ENCODE data around the gene PLEKHA5.

PLEKHA5 gene

DNA sequence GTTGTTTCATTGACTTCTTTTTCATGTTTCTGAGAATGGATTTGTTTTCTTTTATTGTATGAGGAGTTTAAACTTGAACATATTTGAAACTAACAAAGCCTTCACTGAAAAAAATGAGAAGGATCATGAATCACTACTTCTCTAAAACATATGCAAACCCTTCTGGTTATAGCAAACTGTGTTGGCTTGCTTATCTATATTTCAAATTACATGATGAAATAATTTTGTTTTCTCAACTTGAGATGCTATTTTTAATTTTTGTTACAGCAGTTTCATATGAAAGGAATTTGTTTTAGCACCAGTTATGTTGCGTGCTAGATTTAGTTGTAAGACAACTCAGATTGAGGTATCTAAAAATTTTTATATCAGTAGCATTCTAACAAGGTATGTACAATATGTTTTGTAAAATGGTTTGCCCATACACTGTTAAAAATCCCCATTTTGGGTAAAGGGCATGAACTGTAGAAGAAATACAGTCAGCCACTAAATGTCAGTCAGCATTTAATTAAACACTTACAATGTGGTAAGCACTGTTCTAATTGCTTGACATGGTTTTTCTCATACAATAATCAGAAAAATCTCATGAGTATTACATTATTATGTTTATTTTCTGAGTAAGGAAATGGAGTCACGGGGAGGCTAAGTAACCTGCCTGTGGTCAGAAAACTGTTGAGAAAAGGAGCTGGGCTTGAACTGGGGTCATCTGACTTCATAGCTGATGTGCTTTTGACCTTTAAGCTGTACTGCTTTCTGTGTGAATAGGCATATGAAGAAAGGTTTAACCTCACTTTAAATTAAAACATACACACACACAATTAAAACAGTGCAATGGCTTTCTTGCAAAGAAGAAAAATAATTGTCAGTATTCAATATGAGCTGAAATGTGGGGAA lies 105.7 kb downstream of the PLEKHA5 start:
- no peak for DNase-seq

DNA sequence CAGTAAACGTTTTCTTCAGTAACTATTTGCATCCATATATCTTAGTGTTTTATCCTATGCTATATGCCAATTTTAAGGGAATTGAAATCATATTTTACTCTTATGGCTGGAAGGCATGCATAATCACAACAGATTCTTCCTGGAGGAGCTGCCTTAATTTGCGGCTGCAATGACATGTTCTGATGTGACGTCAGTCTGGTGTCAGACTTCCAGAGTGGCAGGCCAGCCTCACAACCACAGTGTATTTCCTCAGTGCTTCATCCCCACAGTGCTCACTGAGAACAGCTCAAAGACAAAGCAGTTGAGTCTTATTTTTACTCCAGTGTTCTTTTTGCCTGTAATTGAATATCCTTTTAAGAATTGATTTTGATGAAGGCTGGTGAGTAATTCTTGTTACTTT lies 107.1 kb downstream of the PLEKHA5 start:
- DNase-seq = no peak

DNA sequence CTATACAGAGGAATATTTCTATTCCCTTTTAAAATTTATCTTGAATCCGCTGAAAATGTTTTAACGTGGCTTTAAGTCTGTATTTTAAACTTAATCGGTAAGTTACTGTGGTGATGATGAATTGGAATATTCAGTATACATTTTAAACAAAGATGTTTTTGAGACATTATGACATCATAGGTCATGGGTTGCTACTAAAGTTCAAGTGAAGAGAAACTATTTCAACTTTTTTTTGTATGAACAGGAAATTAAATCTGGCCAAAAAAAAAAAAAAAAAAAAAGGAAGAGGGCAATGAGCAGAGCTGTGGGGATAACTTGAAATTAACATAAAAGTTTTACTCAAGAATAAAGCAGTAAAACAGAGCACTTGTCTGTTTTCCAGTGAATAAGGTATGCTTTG lies 109.0 kb downstream of the PLEKHA5 start:
- no peak for DNase-seq

DNA sequence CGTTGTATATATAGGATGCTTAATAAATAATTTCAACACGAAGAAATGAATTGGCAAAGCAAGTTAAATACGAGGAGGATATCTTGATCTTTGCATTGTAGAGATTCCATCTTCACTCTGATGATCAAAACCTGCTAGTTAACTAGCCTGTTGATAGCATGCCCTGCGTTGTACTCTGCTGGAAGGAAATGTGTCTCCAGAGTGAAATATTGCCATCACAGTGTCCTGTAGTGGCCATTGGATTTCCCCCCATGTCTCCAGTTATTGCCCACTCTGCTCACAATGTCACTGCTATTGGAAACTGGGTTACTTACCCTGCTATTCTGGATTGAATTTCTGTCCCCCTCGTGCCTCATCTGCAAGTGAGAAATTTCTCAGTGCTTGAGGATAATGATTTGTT lies 109.6 kb downstream of the PLEKHA5 start:
- no peak for DNase-seq

DNA sequence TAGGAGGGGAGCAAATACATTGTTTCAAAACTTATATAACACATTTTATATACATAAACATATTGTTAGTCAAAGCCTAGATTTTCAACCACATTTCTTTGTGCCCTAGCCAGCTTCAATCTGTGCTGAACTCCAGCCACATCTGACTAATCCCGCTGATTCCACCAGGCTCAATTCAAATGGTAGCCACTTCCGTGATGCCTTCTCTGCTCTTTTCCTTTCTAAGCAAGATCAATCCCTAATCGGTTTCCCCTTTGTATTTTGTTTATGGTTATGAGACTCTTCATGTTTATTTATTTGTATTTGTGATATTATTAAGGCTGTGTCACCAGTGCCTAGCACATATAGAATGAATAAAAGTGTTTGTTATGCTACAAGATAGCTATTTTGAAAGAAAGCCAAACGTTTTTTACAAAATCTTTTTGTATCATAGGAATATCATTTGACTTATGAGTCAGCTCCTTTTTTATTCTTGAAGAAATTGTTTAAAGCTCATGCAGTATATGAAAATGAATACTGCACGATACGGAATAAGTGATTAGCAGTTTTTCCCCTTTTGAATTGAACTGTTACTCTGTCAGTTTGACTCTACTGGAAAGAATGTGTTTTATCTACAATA lies 110.2 kb downstream of the PLEKHA5 start:
- DNase-seq = no peak

DNA sequence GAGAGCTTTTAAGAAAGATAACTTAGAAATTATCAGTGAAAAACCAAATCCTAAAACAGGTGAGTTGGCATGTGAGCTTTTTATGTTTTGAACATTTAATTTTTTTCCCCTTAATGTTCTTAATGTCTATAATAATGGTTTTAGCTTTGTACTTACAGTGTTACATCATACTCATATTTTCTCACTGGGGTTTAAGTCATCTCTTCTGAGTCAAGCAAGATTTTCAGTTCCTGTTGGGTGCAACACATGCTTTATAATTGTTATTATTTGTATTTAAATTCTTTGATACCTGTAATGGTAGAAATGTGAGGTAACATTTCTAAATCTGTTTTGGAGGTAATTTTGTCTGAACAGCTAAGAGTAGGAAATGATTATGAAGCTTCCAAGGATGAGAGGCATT lies 113.0 kb downstream of the PLEKHA5 start:
- DNase-seq = no peak

DNA sequence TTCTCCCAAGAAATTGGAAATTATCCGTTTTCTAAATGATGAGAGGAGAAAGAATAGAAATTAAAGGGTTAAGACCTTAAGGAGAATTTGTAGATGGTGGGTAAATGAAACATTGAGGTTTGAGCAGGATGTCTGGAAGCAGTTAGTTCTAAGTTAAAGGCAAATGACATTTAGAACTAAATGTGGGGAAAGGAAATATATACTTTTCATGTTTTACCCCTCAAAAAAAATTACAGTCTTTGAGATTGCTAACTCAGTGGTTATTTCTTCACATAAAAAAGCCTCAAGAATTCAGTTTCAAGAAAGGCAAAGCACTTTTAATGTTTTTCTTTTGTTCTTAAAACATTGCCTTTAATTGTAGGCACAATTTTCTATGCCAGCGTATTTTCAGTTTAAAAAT lies 114.0 kb downstream of the PLEKHA5 start:
- no peak for DNase-seq

DNA sequence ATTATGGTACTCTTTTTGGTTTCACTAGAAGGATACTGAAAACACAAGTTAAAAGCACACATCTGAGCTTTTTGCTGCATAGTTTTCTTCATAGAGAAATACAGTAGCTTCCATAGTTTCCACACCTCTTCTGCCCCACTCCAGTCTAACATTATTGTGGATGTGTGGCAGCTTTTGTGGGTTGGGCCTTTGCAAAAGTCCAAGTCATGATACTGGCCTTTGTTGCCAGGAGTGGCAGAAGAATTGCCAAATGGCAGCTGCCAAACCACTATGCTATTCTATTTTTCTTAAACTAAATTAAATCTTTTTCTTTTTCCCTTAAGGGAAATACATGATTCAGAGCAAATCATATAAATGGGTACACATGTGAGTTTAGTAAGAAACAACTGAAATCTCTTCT lies 114.8 kb downstream of the PLEKHA5 start:
- DNase-seq = no peak

DNA sequence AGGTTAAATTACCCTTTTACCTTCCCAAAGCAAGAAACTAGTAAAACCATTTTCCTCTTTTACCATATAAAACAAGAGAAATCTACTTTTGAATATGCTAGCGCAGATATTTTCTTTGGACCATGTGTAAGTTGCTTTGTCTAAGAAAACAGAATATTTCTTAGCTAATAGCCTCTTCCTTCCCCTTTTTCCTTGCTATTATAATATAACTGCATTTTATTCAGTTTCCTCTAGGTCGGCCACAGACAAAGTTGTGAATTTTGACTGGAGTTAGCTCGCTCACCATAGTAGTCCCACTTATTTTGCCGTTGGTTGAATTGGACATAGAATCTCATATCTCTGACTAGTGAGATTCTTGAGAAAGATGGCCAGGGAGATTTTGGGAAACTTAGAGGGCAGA lies 115.6 kb downstream of the PLEKHA5 start:
- DNase-seq = no peak

DNA sequence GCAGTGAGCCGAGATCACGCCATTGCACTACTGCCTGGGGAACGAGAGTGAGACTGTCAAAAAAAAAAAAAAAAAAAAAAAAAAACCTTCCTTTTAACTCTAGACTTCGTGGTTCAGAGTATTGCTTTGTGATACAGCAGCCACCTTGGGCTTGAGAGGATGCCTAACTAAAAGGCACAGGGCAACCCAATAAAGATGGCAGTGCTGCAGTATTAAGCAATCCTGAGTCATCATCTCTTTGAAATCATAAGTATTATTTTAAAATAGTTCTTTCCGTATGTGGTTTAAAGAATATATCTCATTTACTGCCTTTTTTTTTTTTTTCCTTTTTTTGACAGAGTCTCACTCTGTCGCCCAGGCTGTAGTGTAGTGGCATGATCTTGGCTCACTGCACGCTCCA lies 116.1 kb downstream of the PLEKHA5 start:
- no peak for DNase-seq

DNA sequence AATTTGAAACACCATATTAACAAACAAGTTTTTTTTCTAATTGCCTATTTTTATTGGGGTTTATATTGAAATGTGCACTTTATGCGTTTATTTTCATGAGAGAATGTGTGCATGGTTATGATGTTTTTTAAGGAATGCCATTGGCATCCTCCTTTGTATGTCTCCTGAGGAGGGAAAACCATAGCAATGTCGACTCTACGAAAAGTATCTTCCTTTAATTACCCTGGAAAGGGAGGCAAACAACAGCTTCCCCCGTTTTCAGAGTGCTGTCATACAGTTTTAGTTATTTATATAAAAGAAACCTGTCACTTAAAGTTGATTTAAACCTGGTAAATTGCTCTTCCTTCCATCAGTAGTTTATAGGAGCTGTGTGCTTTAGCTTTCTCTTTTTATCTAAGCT lies 117.4 kb downstream of the PLEKHA5 start:
- DNase-seq = no peak

DNA sequence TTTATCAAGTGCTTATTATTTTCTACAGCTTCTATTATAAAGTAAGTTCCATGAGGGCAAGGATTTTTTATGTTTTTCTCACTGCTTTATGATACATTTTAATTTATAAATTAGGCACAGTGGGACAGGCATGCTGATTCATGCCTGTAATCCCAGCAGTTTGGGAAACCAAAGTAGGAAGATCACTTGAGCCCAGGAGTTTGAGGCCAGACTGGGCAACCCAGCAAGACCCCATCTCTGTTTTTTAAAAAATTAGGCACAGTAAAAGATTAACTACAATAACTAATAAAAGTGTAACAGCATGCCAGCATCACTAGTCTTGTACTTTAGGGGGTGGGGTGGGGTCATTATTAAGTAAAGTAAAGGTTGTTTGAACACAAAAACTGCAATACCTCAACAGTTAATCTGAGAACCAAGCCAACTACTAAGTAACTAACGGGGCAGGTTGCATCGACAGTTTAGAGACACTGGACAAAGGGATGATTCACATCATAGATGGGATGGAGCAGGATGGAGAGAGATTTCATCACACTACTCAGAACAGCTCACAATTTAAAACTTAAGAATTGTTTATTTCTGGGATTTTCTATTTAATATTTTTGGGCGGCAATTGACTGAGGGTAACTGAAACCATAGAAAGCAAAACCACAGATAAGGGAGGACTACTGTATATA lies 119.5 kb downstream of the PLEKHA5 start:
- DNase-seq = no peak

DNA sequence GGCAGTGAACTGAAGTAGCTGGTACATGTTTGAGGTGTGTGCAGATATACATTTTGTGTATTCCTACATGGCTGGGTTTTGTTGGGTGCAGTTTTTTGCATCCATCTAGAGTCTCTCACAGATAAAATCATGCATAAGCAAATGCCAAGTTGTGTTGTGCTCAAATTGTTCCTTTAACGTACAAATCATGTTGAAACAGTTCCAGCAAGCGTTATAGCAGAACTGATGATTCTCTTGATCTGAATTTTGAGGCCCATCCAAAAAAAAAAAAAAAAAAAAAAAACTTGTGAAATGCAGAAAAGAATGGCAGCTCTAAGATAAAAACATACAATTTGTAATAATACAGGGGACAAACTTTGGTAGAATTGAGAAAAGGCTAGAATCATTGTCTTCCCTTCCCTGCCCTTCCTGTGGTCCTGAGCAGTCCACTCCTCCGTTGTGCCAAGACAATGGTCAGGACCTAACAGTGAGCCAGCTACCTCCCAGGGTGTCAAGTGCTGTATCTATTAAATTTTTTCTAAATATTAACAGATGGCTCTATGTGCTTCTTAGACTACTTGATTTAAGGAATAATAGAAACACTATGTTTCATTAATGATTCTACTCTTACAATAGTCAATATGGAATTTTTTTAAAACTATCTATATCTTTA lies 122.1 kb downstream of the PLEKHA5 start:
- DNase-seq = no peak

DNA sequence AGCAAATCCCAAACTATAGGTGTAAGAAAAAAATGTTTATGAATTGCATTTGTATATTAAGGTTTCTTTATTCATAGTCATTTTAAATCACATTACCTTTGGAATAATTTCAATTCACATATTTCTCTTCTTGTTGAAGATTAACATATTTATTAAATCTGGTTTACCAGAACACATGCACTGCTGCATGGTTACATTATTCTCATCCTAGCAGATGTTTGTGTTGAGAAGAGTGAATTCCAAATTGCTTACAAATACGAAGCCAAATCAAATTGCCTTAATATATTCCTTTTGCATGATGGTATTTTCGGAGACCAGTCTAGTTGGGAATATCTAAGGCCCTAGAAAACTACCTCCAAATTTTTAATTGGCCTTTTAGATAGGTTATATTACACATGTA lies 130.6 kb downstream of the PLEKHA5 start:
- DNase-seq = no peak

DNA sequence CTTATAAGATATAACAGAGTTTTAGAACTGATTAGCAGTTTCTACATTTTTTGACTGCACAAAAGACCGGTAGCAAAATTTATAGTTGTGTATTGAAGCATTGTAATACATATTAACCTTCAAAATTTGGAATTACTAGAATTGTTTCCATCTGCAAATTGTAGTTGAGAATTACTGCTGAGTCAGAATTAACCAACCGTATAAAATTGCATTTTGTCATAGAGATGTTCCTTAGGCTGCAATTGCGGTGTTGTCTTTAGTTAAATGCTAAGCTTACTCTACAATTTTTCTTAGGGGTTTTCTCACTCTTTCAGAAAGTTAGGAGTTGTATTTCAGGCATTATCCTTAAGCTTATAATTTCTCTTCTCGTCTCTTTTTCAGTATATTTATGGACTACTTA lies 132.2 kb downstream of the PLEKHA5 start:
- no peak for DNase-seq

DNA sequence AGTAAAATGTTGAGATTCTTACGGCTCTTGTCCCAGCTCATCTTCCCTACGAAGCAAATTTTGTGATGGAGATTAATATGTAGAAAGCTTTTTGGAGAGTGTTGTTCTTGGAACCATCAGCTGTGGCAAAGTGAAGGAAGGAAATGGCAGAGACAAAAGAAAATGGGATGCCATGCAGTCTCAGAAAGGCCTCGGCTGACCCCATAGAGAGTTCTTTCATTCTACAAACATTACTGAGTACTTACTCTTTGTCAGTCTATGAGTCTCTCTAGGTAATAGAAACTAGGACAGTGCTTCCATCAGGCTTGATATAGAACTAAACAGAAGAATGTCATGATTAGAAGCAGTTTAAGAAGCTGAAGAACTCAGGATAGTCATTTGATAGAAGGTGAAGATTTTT lies 134.1 kb downstream of the PLEKHA5 start:
- DNase-seq = no peak

DNA sequence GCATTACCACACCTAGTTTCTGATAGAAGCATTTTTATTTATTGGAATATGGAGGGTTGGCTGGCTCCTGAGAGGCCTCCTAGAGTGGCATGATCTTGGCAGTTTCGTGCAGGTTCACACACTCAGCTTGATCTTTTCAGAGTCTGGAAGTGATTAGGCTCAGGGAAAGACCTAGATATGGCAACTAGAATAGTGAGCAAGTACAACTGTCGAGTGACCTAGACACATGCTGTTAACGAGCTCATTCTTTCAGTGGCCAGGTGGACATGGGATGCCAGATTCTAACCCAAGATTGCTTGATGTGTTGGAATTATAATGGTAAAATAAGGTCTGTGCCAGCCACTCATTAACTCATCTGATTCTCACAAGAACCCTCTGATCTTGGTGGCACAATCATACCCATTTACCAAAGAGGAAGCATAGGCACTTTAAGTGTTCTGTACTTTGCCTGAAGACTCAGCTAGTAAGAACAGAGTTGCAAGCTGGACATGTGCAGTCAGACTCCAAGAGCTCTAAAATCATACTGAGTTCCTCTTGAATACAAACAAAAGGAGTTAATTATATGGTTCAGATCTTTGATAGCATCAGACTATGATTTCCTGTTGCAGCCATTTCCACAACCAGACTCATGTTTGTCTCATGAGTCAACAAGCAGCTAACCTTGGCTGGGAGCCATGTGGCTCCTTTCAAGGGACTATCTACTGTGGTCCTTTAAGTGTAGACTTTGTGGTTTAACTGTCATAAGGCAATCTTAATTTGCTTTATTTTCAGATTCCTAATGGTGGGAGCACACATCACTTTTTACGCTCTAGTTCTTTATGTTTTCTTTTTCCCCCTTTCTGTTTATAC lies 144.2 kb downstream of the PLEKHA5 start:
- DNase-seq = peak; percentile 8

DNA sequence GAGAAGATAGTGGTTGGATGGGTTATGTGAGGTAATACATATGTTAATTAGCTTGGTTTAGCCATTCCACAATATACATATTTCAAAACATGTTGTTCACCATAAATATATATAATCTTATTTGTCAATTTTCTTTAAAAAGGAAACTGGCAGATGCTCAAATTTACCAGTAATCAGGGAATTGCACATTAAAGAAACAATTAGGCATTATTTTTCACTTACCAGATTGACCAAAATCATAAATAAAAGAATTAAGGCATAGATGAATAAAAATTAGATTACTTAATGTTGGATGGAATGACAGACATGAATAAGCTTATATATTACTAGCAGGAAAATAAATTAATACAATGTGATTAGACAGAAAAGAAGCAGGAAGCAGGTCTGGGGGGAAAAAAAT lies 147.2 kb downstream of the PLEKHA5 start:
- no peak for DNase-seq

DNA sequence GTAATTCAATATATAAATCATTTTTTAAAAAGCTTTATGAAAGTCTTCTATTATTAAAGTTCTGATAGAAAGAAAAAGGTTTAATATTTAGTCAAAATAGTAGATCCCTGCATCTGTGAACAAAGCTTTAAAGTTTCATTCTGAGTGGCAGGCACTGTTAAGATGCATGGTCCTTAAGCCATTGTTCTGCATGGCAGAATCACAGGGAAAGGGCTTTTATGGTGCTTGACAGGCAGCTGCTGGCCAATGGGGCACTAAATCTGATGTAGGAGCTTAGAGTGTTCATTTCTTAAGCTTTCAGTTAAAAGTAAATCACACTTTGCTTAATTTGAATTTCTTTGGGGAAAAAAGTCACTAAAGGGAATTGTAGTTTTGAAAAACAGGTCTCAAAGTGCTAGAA lies 148.2 kb downstream of the PLEKHA5 start:
- DNase-seq = no peak

DNA sequence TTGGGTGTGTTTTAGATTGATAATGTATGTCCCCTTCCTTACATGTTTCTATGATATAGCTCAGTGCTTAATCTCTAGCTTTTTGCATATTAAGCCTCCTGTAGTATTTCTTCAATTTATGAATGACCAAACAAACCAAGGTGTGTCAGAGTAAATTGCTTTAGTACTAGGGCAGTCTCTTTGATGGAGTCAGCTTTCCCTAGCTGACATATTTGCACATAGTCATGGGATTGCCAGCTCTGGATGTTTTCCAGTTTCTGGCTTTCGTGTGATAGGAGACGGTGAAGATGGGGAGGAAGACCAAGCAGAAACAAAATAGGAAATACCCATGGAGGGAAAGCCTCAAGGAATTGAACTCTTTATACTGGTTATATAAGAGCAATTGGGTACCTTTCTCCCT lies 148.9 kb downstream of the PLEKHA5 start:
- no peak for DNase-seq

DNA sequence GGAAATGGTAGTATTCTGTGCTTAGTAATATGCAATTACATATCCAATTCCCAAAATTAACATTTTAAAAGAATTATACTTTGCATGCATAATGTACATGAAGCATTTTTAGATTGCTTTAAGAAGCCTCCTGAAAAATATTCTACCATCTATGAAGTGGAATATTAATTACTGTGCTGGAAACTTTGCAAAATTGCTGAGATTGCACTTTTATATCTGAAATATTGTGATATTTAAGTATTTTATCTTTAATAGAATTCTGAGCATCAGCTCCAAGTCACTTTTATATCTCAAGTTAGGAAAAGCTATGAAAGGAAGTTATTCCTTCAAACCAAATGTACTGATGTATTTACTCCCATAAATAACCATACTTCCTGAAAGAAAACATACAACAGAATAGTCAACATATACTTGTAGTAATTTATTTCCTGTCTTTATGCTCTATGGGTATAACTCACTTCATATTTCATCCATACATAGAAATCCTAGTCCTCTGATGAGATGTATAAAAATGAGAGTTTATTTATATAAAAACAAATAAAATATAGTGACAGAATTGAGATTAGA lies 152.7 kb downstream of the PLEKHA5 start:
- DNase-seq = no peak

DNA sequence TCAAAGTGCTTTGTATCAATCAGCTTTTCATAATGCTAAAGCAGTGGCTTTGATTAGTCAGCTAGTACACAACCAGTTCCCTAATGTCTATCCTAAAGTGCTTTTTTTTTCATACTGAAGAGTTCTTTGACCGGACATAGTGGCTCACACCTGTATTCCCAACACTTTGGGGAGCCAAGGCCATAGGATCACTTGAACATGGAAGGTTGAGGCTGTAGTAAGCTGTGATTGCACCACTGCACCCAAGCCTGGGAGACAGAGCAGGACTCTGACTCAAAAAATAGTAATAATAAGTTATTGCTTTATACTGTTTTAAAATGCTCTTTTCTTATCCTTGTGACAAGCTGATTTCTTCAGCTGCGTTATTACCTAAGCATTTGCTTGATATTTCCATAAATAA lies 155.1 kb downstream of the PLEKHA5 start:
- DNase-seq = no peak

Data from effector CD8-positive, alpha-beta T cell (primary cell).